Right hindlimb (tissue), 1 donor: ENCODE data around the gene KRT34.
"Not testable (repeated sequence)": the region's sequence is repeated elsewhere in the genome, so short reads cannot be mapped to it uniquely, and the experiment has no call there.

Experiments used
- DNase-seq: peaks from one replicate; pipeline ENCODE4 v3.0.0-alpha.2; 2018

Gene KRT34

DNA sequence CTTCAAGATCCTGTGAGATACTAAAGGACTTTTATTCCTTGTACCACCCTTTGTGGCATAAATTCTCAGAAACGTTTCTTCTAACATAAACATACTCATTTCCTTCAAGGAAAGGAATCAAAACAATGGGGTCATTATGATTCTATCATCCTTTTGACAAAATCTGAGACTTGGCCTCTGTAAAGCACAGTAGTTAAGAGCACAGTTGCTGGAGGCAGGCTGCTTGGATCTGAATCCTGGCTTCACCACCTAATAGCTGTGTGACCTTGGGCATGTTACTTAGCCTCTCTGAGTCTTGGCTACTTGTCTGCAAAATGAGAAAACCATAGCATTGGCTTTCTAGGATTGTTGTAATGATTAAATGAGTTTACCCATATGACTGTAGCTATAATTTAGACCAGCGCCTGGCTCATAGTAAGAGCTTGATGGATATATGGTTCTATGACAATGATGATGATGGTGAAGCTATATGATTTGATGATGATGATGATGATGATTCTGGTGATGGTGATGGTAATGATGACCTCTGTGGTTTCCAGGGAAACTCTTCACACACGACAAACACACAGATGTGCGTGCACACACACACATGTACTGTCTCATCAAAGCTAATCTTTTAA lies 21.4 kb upstream of the KRT34 start:
- no peak for DNase-seq

GRCh38 chr17:41402161-41402560 lies 20.1 kb upstream of the KRT34 start:
- no peak for DNase-seq

- peak; percentile 60 for DNase-seq
Observed at GRCh38 chr17:41396996-41397660, 15.0 kb upstream of the KRT34 start, which contains the start of gene KRT31. TSS of gene KRT31 (minus strand) at chr17:41397608. CDS start at chr17:41397539, 69 bp downstream.

- no peak for DNase-seq
Observed at GRCh38 chr17:41396340-41396739, 14.2 kb upstream of the KRT34 start.

DNA sequence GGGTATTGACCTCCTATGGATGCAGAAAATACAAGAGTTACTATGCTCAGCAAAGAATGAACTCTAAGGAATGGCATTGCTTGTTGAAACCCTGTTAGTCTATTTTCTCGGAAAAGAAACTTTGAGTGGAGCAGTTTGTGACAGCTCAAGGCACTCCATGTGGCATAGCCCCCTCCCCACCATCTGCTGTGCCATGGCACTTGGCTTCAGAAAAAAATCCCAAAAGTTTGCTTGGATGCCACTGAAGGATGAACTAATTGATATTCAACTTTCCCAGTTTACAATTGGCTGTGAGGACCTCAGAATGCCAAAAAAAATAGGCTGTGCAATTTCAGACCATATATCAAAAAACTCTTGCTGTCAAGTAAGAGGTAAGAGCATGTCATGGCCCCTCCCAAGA lies 13.5 kb upstream of the KRT34 start:
- DNase-seq, result no peak

DNA sequence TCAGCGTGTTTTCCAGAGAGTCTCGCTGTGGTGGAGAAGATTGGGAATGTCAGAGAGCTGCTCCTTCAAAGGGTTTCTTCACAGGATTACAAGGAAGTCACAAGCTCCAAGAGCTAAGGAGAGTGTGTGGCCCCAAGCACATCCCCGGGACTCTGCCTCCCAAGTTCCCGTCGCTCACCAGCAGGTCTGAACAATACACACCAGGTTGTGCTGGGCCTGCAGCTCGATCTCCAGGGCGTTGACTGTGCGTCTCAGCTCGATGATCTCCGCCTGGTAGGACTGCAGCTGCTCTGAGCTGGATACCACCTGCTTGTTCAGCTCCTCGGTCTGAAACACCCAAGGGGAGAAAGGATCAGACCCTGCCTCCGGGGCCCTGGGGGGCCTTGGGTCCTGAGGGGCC lies 12.9 kb upstream of the KRT34 start:
- DNase-seq, result not testable (repeated sequence)

DNA sequence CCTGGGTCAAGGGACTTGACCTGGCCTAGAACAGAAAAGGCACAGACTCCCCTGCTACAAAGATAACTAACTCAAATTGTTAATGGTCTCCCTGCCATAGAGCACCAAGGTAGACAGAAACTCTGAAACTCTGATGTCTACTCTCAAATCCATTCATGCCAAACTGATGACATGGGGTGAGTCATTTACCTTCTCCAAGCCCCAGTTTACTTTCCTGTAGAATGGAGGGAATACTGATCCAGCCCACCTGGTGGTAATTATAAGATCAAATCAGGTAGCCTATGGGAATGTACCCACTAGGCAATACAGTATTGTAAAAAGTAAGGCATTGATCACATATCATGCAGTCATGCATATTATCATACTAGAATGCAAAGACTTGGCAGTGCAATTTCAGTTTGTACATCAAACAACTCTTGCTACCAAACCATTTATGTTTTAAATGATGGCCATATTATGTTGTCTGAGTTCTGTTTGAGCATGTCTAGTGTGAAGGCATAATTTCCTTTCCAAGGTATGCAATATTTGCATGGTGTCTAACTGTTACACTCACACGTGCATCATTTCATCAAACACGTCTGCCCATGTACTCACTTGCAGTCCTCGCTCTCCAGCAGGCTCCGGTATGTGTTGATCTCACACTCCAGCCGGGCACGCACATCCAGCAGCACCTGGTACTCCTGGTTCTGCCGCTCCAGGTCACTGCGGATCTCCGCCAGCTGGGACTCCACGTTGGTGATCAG lies 12.3 kb upstream of the KRT34 start:
- DNase-seq, result no peak

DNA sequence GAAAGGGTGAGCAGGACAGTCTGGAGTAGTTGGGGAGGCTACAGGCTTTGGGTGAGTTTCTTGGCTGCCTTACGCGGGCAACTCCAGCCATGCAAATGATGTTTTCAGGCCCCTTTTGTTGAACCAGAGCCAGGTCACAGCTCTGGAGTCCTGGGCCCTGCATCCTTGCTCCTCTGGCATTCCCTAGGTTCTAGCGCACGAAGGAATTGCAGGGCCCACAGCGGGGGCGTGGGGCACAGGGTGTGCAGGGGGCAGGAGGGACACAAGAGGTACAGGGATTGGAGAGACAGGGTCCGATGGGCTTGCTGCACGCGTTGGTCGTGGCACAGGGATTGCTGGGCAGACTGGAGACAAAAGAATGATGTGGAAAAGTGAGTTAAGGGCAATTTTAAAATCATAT lies 11.7 kb upstream of the KRT34 start:
- no peak for DNase-seq

- DNase-seq, result no peak
Observed at GRCh38 chr17:41393294-41393693, 11.2 kb upstream of the KRT34 start.

GRCh38 chr17:41392278-41392677 lies 10.2 kb upstream of the KRT34 start:
- no peak for DNase-seq

DNA sequence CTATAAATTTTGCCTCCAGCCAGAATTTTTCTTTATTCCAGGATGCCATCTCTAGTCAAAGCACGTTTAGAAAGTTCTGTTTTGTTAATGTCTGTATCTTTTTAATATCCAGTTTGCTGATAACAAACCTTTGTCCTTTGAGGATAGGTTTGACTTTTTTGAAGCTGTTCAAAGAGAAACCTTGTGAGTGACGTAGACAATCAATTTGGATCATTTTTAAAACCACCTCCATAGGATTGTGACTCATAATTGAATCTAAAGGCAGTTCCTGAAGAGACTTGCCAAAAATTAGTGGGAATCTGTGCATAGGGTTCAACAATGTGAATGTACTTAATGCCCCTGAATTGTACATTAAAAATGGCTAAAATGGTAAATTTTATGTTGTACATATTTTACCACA lies 9.4 kb upstream of the KRT34 start:
- no peak for DNase-seq

DNA sequence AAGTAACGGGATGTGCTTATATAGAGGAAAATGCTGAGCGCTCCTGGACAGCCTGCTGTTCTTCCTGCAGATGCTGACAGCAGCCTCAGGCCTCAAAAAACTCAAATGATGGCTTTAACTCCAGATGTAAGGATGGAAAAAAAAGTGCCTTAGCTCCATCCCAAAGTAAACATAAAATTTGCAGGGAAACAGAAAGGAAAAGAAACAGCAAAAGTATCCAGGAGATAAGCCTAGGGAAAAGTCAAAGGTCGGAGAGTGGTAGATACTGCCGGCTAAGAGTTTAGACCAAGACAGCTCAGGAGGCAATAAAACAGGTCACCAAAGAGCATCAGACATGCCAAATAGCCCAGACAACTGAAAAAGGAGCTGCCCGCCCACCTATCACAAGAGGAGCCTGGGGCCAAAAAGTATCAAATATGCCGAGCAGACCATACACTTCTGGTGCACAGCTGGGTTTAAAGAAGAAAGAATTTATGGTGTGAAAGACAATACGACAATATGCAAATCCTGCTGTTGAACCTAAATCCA lies 8.4 kb upstream of the KRT34 start:
- DNase-seq, result no peak

DNA sequence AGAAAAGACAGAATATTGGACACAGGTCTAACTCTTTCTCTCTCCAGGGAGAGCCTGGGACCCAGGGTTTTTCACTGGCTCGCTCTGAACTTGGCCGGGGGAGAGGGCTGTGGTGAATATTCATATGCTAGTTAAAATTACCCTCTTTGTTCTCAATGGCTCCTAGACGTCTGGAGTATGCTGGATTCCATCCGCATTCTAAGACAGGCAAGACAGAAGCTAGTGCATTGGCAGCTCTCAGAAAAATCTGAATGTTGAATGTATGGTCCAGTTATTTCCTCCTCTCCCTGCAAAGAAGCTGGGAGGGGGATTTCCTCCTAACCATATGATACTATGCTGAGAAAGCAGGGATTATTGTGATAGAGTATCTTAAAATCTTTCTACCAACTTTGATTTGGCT lies 5.6 kb upstream of the KRT34 start:
- DNase-seq, result no peak

DNA sequence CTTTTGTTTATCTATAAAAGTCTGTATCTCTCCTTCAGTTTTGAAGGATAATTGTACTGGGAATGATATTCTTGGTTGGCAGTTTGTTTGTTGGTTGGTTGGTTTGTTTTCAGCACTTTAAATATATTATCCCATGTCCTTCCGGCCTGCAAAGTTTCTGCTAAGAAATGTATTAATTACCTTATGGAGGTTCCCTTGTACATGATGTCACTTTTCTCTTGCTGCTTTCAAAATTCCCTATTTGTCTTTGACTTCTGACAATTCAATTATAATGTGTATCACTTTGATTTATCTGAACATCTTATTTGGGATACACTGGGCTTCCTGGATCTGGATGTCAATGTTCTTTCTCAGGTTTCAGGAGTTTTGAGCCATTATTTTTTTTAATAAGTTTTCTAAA lies 4.1 kb upstream of the KRT34 start:
- no peak for DNase-seq

- DNase-seq, result no peak
Observed at GRCh38 chr17:41383690-41384089, 1.6 kb upstream of the KRT34 start.

- DNase-seq, result no peak
Observed at GRCh38 chr17:41382394-41382793, 288 bp upstream of the KRT34 start.

GRCh38 chr17:41380091-41380490 lies 2.0 kb downstream of the KRT34 start:
- not testable (repeated sequence) for DNase-seq

DNA sequence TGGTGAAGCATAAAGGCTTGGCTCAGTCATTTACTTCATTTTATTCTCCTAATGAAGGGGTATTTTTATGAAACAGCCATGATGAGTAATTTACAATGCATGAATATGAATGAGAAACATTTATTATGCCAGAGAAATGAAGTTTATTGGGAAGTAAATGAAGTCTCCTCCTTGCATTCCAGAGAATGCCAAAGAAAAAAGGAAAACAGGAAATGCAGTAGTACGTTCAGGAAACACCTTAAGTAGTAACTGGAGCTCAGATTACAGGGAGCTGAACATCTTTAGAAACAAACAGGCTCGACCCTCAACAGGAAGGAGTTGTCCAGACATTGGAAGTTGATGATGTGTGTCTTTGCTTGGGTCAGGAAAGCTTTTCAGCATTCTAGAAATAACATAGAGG lies 4.6 kb downstream of the KRT34 start:
- no peak for DNase-seq

GRCh38 chr17:41369713-41370112 lies 12.4 kb downstream of the KRT34 start, which contains the start of gene KRT33B:
TSS of gene KRT33B (minus strand) at chr17:41369813. CDS start at chr17:41369750, 63 bp downstream.
- no peak for DNase-seq

GRCh38 chr17:41369023-41369422 lies 13.1 kb downstream of the KRT34 start:
- DNase-seq, result no peak

- no peak for DNase-seq
Observed at GRCh38 chr17:41367426-41368075, 14.6 kb downstream of the KRT34 start.

GRCh38 chr17:41366070-41366469 lies 16.0 kb downstream of the KRT34 start:
- DNase-seq, result no peak

GRCh38 chr17:41363881-41364280 lies 18.2 kb downstream of the KRT34 start:
- no peak for DNase-seq
